ENCODE measurements around the gene CWC25.

- TF ChIP-seq CTCF (IDR thresholded peaks at IDR 0.05) = no peak
- no peak for TF ChIP-seq POLR2A (IDR thresholded peaks at IDR 0.05; ENCODE audit: low read depth)
Observed at GRCh38 chr17:38753071-38753506, 72.0 kb downstream of the CWC25 start.

Data from esophagus muscularis mucosa (tissue), 3 donors.